ENCODE data around the gene BCL3. TPM values are rescaled to one million over a fixed set of nuclear protein-coding genes. Genes with fewer than 3 reads are reported as not detected.
A peak's percentile ranks its signal among the peaks of the same experiment; 100 is the strongest.

BCL3 gene
- total RNA-seq, 1 donor: 13.4 TPM

GRCh38 chr19:44757735-44758505 is 9.4 kb downstream of the BCL3 start:
- peak; percentile 58 for DNase-seq (ENCODE audit: low read depth)
- TF ChIP-seq CTCF (IDR thresholded peaks at IDR 0.05; ENCODE audit: insufficient read depth, low read length): peak; percentile 12
- peak overlapping the region; percentile 64 for H3K4me3 ChIP-seq (ENCODE audit: low read depth, low read length)

- no peak for TF ChIP-seq CTCF (IDR thresholded peaks at IDR 0.05; ENCODE audit: insufficient read depth, low read length)
Measured at GRCh38 chr19:44758596-44758995, 10.1 kb downstream of the BCL3 start.

GRCh38 chr19:44759083-44759804 is 10.7 kb downstream of the BCL3 start:
- no peak for TF ChIP-seq CTCF (IDR thresholded peaks at IDR 0.05; ENCODE audit: insufficient read depth, low read length)
- DNase-seq (ENCODE audit: low read depth): no peak
- H3K4me3 ChIP-seq (ENCODE audit: low read depth, low read length): no peak overlapping the region

More at GRCh38 chr19:44758596-44758995, 10.1 kb downstream of the BCL3 start:
- H3K4me3 ChIP-seq (ENCODE audit: low read depth, low read length): peak overlapping the region; percentile 64
- DNase-seq (ENCODE audit: low read depth): no peak

GRCh38 chr19:44762038-44762437 is 13.5 kb downstream of the BCL3 start:
- no peak for DNase-seq (ENCODE audit: low read depth)
- H3K4me3 ChIP-seq (ENCODE audit: low read depth, low read length): no peak overlapping the region
- TF ChIP-seq CTCF (IDR thresholded peaks at IDR 0.05; ENCODE audit: insufficient read depth, low read length): no peak

- TF ChIP-seq CTCF (IDR thresholded peaks at IDR 0.05; ENCODE audit: insufficient read depth, low read length): no peak
- DNase-seq (ENCODE audit: low read depth): no peak
Measured at GRCh38 chr19:44765033-44765948, 16.8 kb downstream of the BCL3 start.

GRCh38 chr19:44765949-44766335 is 17.4 kb downstream of the BCL3 start:
- no peak overlapping the region for H3K4me3 ChIP-seq (ENCODE audit: low read depth, low read length)
- TF ChIP-seq CTCF (IDR thresholded peaks at IDR 0.05; ENCODE audit: insufficient read depth, low read length): no peak

More at GRCh38 chr19:44765033-44765948, 16.8 kb downstream of the BCL3 start:
- no peak overlapping the region for H3K4me3 ChIP-seq (ENCODE audit: low read depth, low read length)

More at GRCh38 chr19:44765949-44766335, 17.4 kb downstream of the BCL3 start:
- DNase-seq (ENCODE audit: low read depth): no peak
